ENCODE data around the gene ARVCF. TPM values are rescaled to one million over a fixed set of nuclear protein-coding genes. Genes with fewer than 3 reads are reported as not detected.

ARVCF gene
- total RNA-seq, 4 donors from 2014 or later, result 34.5 to 123 (median 111) TPM

- no peaks in the 10 kb centered on the region for H3K27me3 ChIP-seq
- peaks cover 61 to 82% of the 10 kb centered on the region in 2 donors for H3K4me1 ChIP-seq
- no peak for DNase-seq
- H3K4me3 ChIP-seq (replicated peaks in 1 of 3), result no peak overlapping the region
- peak overlapping the region; percentile 45 to 91 (median 52) for H3K27ac ChIP-seq
- H3K9me3 ChIP-seq, result no peaks in the 10 kb centered on the region
- TF ChIP-seq CTCF (IDR thresholded peaks at IDR 0.05), result no peak
- no peaks in the 10 kb centered on the region for H3K36me3 ChIP-seq
- intact Hi-C loops (cut with DNase I), result no loop called here
- 92 to 97% methylated on average over 6 to 9 of the region's 9 CpGs for WGBS, 2 donors
These were observed 28.3 kb downstream of the ARVCF start for GRCh38 chr22:19988331-19988808.

GRCh38 chr22:19987394-19988306 lies 29.0 kb downstream of the ARVCF start:
- no peaks in the 10 kb centered on the region for H3K27me3 ChIP-seq
- no peak overlapping the region for H3K4me3 ChIP-seq (replicated peaks in 1 of 3)
- no peaks in the 10 kb centered on the region for H3K36me3 ChIP-seq
- no peaks in the 10 kb centered on the region for H3K9me3 ChIP-seq
- peak in 1 of 2 donors; percentile 33 for DNase-seq
- TF ChIP-seq CTCF (IDR thresholded peaks at IDR 0.05) (no peak), POLR2A (IDR thresholded peaks at IDR 0.05) (no peak)
- intact Hi-C loops (cut with DNase I), result no loop called here
- WGBS, 2 donors, result 78 to 92% methylated on average over 14 to 17 of the region's 24 CpGs
- H3K4me1 ChIP-seq, result peaks cover 64 to 82% of the 10 kb centered on the region in 2 donors
- peak overlapping the region in 2 of 3 donors; percentile 3 to 7 for H3K27ac ChIP-seq

- intact Hi-C loops (cut with DNase I), result no loop called here
- 0 to 1% methylated on average over 6 to 14 of the region's 76 CpGs for WGBS, 2 donors
- Histone ChIP-seq H3K9me3 (no peaks in the 10 kb centered on the region), H3K27me3 (no peaks in the 10 kb centered on the region), H3K27ac (peak overlapping the region; percentile 81 to 89 (median 88)), H3K4me1 (peaks cover 60 to 81% of the 10 kb centered on the region in 2 donors), H3K4me3 (replicated peaks in 1 of 3) (peak overlapping the region; percentile 49 to 70 (median 57)), H3K36me3 (no peaks in the 10 kb centered on the region)
- no peak for TF ChIP-seq CTCF (IDR thresholded peaks at IDR 0.05)
- TF ChIP-seq POLR2A (IDR thresholded peaks at IDR 0.05), result peak in 1 of 2 donors; percentile 83
- peak; percentile 83 to 84 for DNase-seq
These were observed 29.9 kb downstream of the ARVCF start for GRCh38 chr22:19986410-19987341.

GRCh38 chr22:19986011-19986409 lies 30.6 kb downstream of the ARVCF start:
- Histone ChIP-seq H3K4me3 (replicated peaks in 1 of 3) (peak overlapping the region in 2 of 3 donors; percentile 49 to 57), H3K27ac (peak overlapping the region; percentile 81 to 89 (median 88)), H3K9me3 (no peaks in the 10 kb centered on the region), H3K27me3 (no peaks in the 10 kb centered on the region), H3K4me1 (peaks cover 60 to 81% of the 10 kb centered on the region in 2 donors), H3K36me3 (no peaks in the 10 kb centered on the region)
- intact Hi-C loops (cut with DNase I), result no loop called here
- 63% methylated on average over 1 of the region's 2 CpGs; no CpG with 5 or more reads in 1 of the 2 donors for WGBS, 2 donors
- no peak for DNase-seq
- TF ChIP-seq CTCF (IDR thresholded peaks at IDR 0.05) (no peak), POLR2A (IDR thresholded peaks at IDR 0.05) (no peak)
